Motor neuron (in vitro differentiated cells): ENCODE data around the gene THSD4. TPM values are rescaled to one million over a fixed set of nuclear protein-coding genes. Genes with fewer than 3 reads are reported as not detected.
A peak's percentile ranks its signal among the peaks of the same experiment; 100 is the strongest.

Source experiments
- ATAC-seq, 8 experiments: fragments of 200-7000 bp; cut with Tn5 transposase; replicated peaks in 6 of 8; 2 replicates each; pipeline ENCODE4 v1.8.0; 2021; ENCODE audit warnings: mild to moderate bottlenecking in 8 of 8, moderate library complexity in 8 of 8
- H3K27ac ChIP-seq, 2 donors: fragments of 250-450 bp; sonication (Bioruptor Pico); 2 replicates each; pipeline ENCODE4 v1.9.0; 2021; ENCODE audit warnings: antibody characterized with exemption in 2 of 2, mild to moderate bottlenecking in 2 of 2, moderate library complexity in 1 of 2
- H3K4me1 ChIP-seq, 2 donors: fragments of 250-450 bp; sonication (Bioruptor Pico); replicated peaks in 1 of 2; 2 replicates each; pipeline ENCODE4 v1.6.1; 2021; ENCODE audit warnings: antibody characterized with exemption in 2 of 2, mild to moderate bottlenecking in 2 of 2, moderate library complexity in 1 of 2
- H3K4me3 ChIP-seq, 5 donors: fragments of 250-450 bp; sonication (Bioruptor Pico); 2 replicates each; pipeline ENCODE4 v1.9.0; 2021; ENCODE audit warnings: antibody characterized with exemption in 5 of 5, mild to moderate bottlenecking in 5 of 5, moderate library complexity in 4 of 5
- WGBS, 10 experiments: fragments of 450-650 bp; shearing (Covaris generic); methylation state at CpG; one replicate each; pipeline ENCODE4 v1.0.0; 2022; 5-methylcytosine and 5-hydroxymethylcytosine counted together
- in situ Hi-C, 9 experiments: fragments of 400-800 bp; cut with MboI; loops; one replicate each; pipeline ENCODE4 v1.15.0; 2021; ENCODE audit warnings: low sequenced_read_pairs in 9 of 9, low pct_unique_long_range_greater_than_20kb in 2 of 9; ENCODE audit not compliant: unreplicated experiment in 9 of 9
- total RNA-seq, 8 experiments: library from RNA; unstranded; fragments of 300-600 nt; gene quantifications; 2 replicates each; pipeline versions ENCODE4 v1.2.3 to v1.2.4, GENCODE V29; 2022

The THSD4 gene
- total RNA-seq, 8 experiments from 2014 or later = 1.3 to 28.4 (median 6.7) TPM

GRCh38 chr15:71807691-71808091 lies 692.4 kb downstream of the THSD4 start:
- Histone ChIP-seq H3K4me3 (no peak overlapping the region), H3K4me1 (peaks cover 5 to 13% of the 10 kb centered on the region in 2 donors), H3K27ac (no peak overlapping the region)
- ATAC-seq = peak in 2 of 8 experiments; percentile 8 to 44
- in situ Hi-C loops = loop anchor here in 1 of 9 experiments (25.0 kb wide), 1 partner anchor 355 kb away; no protein-coding TSS in a partner anchor
- WGBS, 10 experiments = 17 to 67% (median 50%) methylated on average over 1 to 4 of the region's 4 CpGs; no CpG with 5 or more reads in 5 of the 10 experiments

- in situ Hi-C loops = loop anchor here in 1 of 9 experiments (25.0 kb wide), 1 partner anchor 354 kb away; no protein-coding TSS in a partner anchor
- H3K27ac ChIP-seq = no peak overlapping the region
- no peak overlapping the region for H3K4me3 ChIP-seq
- peaks cover 5 to 13% of the 10 kb centered on the region in 2 donors for H3K4me1 ChIP-seq
- 44 to 100% (median 83%) methylated on average over 2 to 6 of the region's 18 CpGs; no CpG with 5 or more reads in 3 of the 10 experiments for WGBS, 10 experiments
- no peak for ATAC-seq
Measured at GRCh38 chr15:71808311-71809020, 693.2 kb downstream of the THSD4 start.

GRCh38 chr15:71809346-71809745 lies 694.1 kb downstream of the THSD4 start:
- 73 to 100% (median 83%) methylated on average over 2 to 5 of the region's 8 CpGs; no CpG with 5 or more reads in 5 of the 10 experiments for WGBS, 10 experiments
- peaks cover 5 to 13% of the 10 kb centered on the region in 2 donors for H3K4me1 ChIP-seq
- no peak for ATAC-seq
- no peak overlapping the region for H3K4me3 ChIP-seq
- no peak overlapping the region for H3K27ac ChIP-seq
- in situ Hi-C loops = loop anchor here in 1 of 9 experiments (25.0 kb wide), 1 partner anchor 353 kb away; no protein-coding TSS in a partner anchor

- in situ Hi-C loops = loop anchor here in 1 of 9 experiments (25.0 kb wide), 1 partner anchor 352 kb away; no protein-coding TSS in a partner anchor
- H3K4me1 ChIP-seq = peaks cover 5 to 13% of the 10 kb centered on the region in 2 donors
- no peak within 1 kb of the TSS for H3K4me3 ChIP-seq
- no peak for ATAC-seq
- H3K27ac ChIP-seq = no peak within 1 kb of the TSS
- WGBS, 10 experiments = 70 to 100% (median 92%) methylated on average over 1 to 5 of the region's 16 CpGs; no CpG with 5 or more reads in 6 of the 10 experiments
Measured at GRCh38 chr15:71810256-71811035, 695.2 kb downstream of the THSD4 start, which contains the start of gene NR2E3. Gene NR2E3 (plus strand): TSS chr15:71810554. CDS start chr15:71810744, 190 bp downstream.

- WGBS, 10 experiments = 60% methylated on average over 1 of the region's 27 CpGs; no CpG with 5 or more reads in 9 of the 10 experiments
- in situ Hi-C loops = loop anchor here in 1 of 9 experiments (25.0 kb wide), 1 partner anchor 351 kb away; no protein-coding TSS in a partner anchor
- Histone ChIP-seq H3K4me1 (peaks cover 5 to 13% of the 10 kb centered on the region in 2 donors), H3K27ac (no peak overlapping the region), H3K4me3 (no peak overlapping the region)
- no peak for ATAC-seq
Measured at GRCh38 chr15:71811036-71811736, 695.9 kb downstream of the THSD4 start.

GRCh38 chr15:71811752-71812735 lies 696.8 kb downstream of the THSD4 start:
- in situ Hi-C loops = loop anchor here in 1 of 9 experiments (25.0 kb wide), 1 partner anchor 350 kb away; no protein-coding TSS in a partner anchor
- no peak for ATAC-seq
- H3K4me1 ChIP-seq = peaks cover 0 to 4% of the 10 kb centered on the region in 2 donors
- no peak overlapping the region for H3K27ac ChIP-seq
- 61 to 95% (median 83%) methylated on average over 3 to 11 of the region's 38 CpGs; no CpG with 5 or more reads in 6 of the 10 experiments for WGBS, 10 experiments
- no peak overlapping the region for H3K4me3 ChIP-seq

GRCh38 chr15:71812966-71813722 lies 697.9 kb downstream of the THSD4 start:
- H3K4me1 ChIP-seq = no peaks in the 10 kb centered on the region
- no peak overlapping the region for H3K4me3 ChIP-seq
- H3K27ac ChIP-seq = no peak overlapping the region
- peak in 3 of 8 experiments; percentile 41 to 94 (median 83) for ATAC-seq
- WGBS, 10 experiments = 100% methylated on average over 1 to 2 of the region's 16 CpGs; no CpG with 5 or more reads in 8 of the 10 experiments
- in situ Hi-C loops = loop anchor here in 1 of 9 experiments (25.0 kb wide), 1 partner anchor 349 kb away; no protein-coding TSS in a partner anchor

GRCh38 chr15:71813723-71814470 lies 698.6 kb downstream of the THSD4 start:
- 40 to 100% (median 91%) methylated on average over 1 to 5 of the region's 9 CpGs; no CpG with 5 or more reads in 5 of the 10 experiments for WGBS, 10 experiments
- no peaks in the 10 kb centered on the region for H3K4me1 ChIP-seq
- no peak for ATAC-seq
- H3K27ac ChIP-seq = no peak overlapping the region
- no peak overlapping the region for H3K4me3 ChIP-seq
- in situ Hi-C loops = loop anchor here in 1 of 9 experiments (25.0 kb wide), 1 partner anchor 348 kb away; no protein-coding TSS in a partner anchor

- no peak overlapping the region for H3K27ac ChIP-seq
- ATAC-seq = no peak
- H3K4me1 ChIP-seq = no peaks in the 10 kb centered on the region
- in situ Hi-C loops = loop anchor here in 1 of 9 experiments (25.0 kb wide), 1 partner anchor 347 kb away; no protein-coding TSS in a partner anchor
- 40 to 100% (median 93%) methylated on average over 1 to 3 of the region's 3 CpGs; no CpG with 5 or more reads in 1 of the 10 experiments for WGBS, 10 experiments
- H3K4me3 ChIP-seq = no peak overlapping the region
Measured at GRCh38 chr15:71815301-71815700, 700.0 kb downstream of the THSD4 start.

- Histone ChIP-seq H3K4me1 (no peaks in the 10 kb centered on the region), H3K27ac (no peak overlapping the region), H3K4me3 (no peak overlapping the region)
- in situ Hi-C loops = loop anchor here in 1 of 9 experiments (25.0 kb wide), 1 partner anchor 345 kb away; no protein-coding TSS in a partner anchor
- no peak for ATAC-seq
- 43 to 100% (median 94%) methylated on average over 1 to 7 of the region's 13 CpGs; no CpG with 5 or more reads in 3 of the 10 experiments for WGBS, 10 experiments
Measured at GRCh38 chr15:71817351-71817750, 702.1 kb downstream of the THSD4 start.
